Small intestine (tissue), 16 donors: ENCODE data around the gene CFAP43. TPM values are rescaled to one million over a fixed set of nuclear protein-coding genes. Genes with fewer than 3 reads are reported as not detected.

Source experiments
- DNase-seq, 2 donors: peaks; one replicate each; pipeline versions ENCODE4 v3.0.0 to v3.0.0-alpha.2; 2013
- FAIRE-seq: peaks from 2 replicates; lab custom pipeline; 2012; peaks lifted over from hg19 to GRCh38; lab: Jason Lieb, UNC
- H3K27ac ChIP-seq, 3 donors: one replicate each; pipeline ENCODE4 v1.5.1; 2013; ENCODE audit warnings: low read length in 2 of 3, mild to moderate bottlenecking in 2 of 3, control low read depth in 1 of 3, inconsistent platforms in 1 of 3, low read depth in 1 of 3, moderate library complexity in 1 of 3
- H3K27me3 ChIP-seq, 3 donors: one replicate each; pipeline ENCODE4 v1.6.1; 2013; ENCODE audit warnings: low read length in 3 of 3, inconsistent platforms in 1 of 3; ENCODE audit not compliant: control insufficient read depth in 3 of 3, insufficient read depth in 3 of 3
- H3K36me3 ChIP-seq, 3 donors: one replicate each; pipeline ENCODE4 v1.6.1; 2013; ENCODE audit warnings: low read length in 3 of 3, inconsistent platforms in 1 of 3, low read depth in 1 of 3, mild to moderate bottlenecking in 1 of 3, moderate library complexity in 1 of 3; ENCODE audit not compliant: control insufficient read depth in 3 of 3, insufficient read depth in 2 of 3
- H3K4me1 ChIP-seq, 3 donors: one replicate each; pipeline ENCODE4 v1.6.1; 2013; ENCODE audit warnings: low read length in 2 of 3, inconsistent platforms in 1 of 3, low read depth in 1 of 3, mild to moderate bottlenecking in 1 of 3, moderate library complexity in 1 of 3; ENCODE audit not compliant: control insufficient read depth in 3 of 3, insufficient read depth in 2 of 3
- H3K4me3 ChIP-seq, 3 donors: one replicate each; pipeline ENCODE4 v1.5.1; 2013; ENCODE audit warnings: low read length in 3 of 3, control low read depth in 1 of 3, inconsistent platforms in 1 of 3, low read depth in 1 of 3, mild to moderate bottlenecking in 1 of 3, moderate library complexity in 1 of 3
- H3K9me3 ChIP-seq, 2 donors: one replicate each; pipeline ENCODE4 v1.6.1; 2013; ENCODE audit warnings: low read depth in 1 of 2, low read length in 1 of 2; ENCODE audit not compliant: control insufficient read depth in 2 of 2, insufficient read depth in 1 of 2
- WGBS, 3 donors: extraction: QIAGEN DNeasy Blood & Tissue Kit; methylation state at CpG; one replicate each; pipeline ENCODE4 v1.1.7; 2013; 5-methylcytosine and 5-hydroxymethylcytosine counted together
- long read RNA-seq, 10 donors: transcript quantifications; one replicate each; lab custom pipeline, GENCODE V29; 2026
- polyA plus RNA-seq, 4 donors: library from polyadenylated mRNA; stranded (reverse) in 3 of 4; unstranded in 1 of 4; fragments of 200-250 nt in 3 of 4; fragments of 120-200 nt in 1 of 4; gene quantifications; one replicate each; pipeline versions ENCODE4 v1.2.1 to v1.2.3, GENCODE V29; 2013
- donor health status: healthy with polysubstance abuse.
- donor health status: control.
- donor health status: control.
- donor health status: Bipolar disorder and iron deficiency.
- donor health status: healthy.

The CFAP43 gene
- polyA plus RNA-seq, result 1 to 10 TPM in 1 of 4 donors, under 1 TPM in 1, not detected in 2; 0.21 to 7.2 TPM
- long read RNA-seq, donor 1, partial matches to known transcripts, result 622 of 1,209 reads
- long read RNA-seq, donor 1, other reads (novel, unspliced or antisense), result 587 of 1,209 reads
- long read RNA-seq, donor 2, result 0 reads
- long read RNA-seq, donor 3, partial matches to known transcripts, result 302 of 538 reads
- long read RNA-seq, donor 3, other reads (novel, unspliced or antisense), result 236 of 538 reads
- long read RNA-seq, donor 4, result 0 reads
- long read RNA-seq, donor 5, result 0 reads
- long read RNA-seq, donor 6, result 0 reads
- long read RNA-seq, donor 7, result 0 reads
- long read RNA-seq, donor 8, result 0 reads
- long read RNA-seq, donor 9, result 0 reads
- long read RNA-seq, donor 10, partial matches to known transcripts, result 0 of 1 reads
- long read RNA-seq, donor 10, other reads (novel, unspliced or antisense), result 0 of 1 reads

- Histone ChIP-seq H3K36me3 (no peaks in the 10 kb centered on the region), H3K27ac (peak within 1 kb of the TSS; percentile 55 to 84 (median 62)), H3K4me1 (no peaks in the 10 kb centered on the region), H3K9me3 (no peaks in the 10 kb centered on the region), H3K4me3 (peak within 1 kb of the TSS; percentile 60 to 94 (median 90)), H3K27me3 (no peaks in the 10 kb centered on the region)
- peak; percentile 98 to 99 for DNase-seq
- 0 to 1% (median 1%) methylated on average over 43 to 60 of the region's 60 CpGs for WGBS, 3 donors
- FAIRE-seq, result no peak
These were observed at the start of gene CFAP43 for GRCh38 chr10:104231784-104232612. Gene CFAP43, minus strand, starts transcription at chr10:104232364. Its CDS starts 118 bp downstream, at chr10:104232246.

GRCh38 chr10:104281694-104282093 is 49.5 kb upstream of the CFAP43 start:
- Histone ChIP-seq H3K4me3 (no peak overlapping the region), H3K4me1 (no peaks in the 10 kb centered on the region), H3K27me3 (no peaks in the 10 kb centered on the region), H3K9me3 (no peaks in the 10 kb centered on the region), H3K36me3 (peaks cover 0 to 24% (median 0%) of the 10 kb centered on the region in 3 donors), H3K27ac (no peak overlapping the region)
- FAIRE-seq (no peak), DNase-seq (no peak)
- WGBS, 3 donors, result 83 to 90% (median 90%) methylated on average over 3 of the region's 3 CpGs

GRCh38 chr10:104279550-104280259 is 47.5 kb upstream of the CFAP43 start:
- Histone ChIP-seq H3K4me1 (peaks cover 0 to 5% (median 0%) of the 10 kb centered on the region in 3 donors), H3K9me3 (no peaks in the 10 kb centered on the region), H3K36me3 (peaks cover 0 to 17% (median 0%) of the 10 kb centered on the region in 3 donors), H3K27ac (no peak overlapping the region), H3K27me3 (peaks cover 0 to 3% (median 0%) of the 10 kb centered on the region in 3 donors), H3K4me3 (no peak overlapping the region)
- WGBS, 3 donors, result 93 to 96% (median 93%) methylated on average over 3 of the region's 3 CpGs
- FAIRE-seq (no peak), DNase-seq (no peak)

- no peak for FAIRE-seq
- Histone ChIP-seq H3K4me3 (no peak overlapping the region), H3K9me3 (no peaks in the 10 kb centered on the region), H3K27ac (no peak overlapping the region), H3K4me1 (peaks cover 0 to 9% (median 0%) of the 10 kb centered on the region in 3 donors), H3K36me3 (peaks cover 0 to 14% (median 0%) of the 10 kb centered on the region in 3 donors), H3K27me3 (peaks cover 0 to 3% (median 0%) of the 10 kb centered on the region in 3 donors)
- WGBS, 3 donors, result 22 to 67% (median 49%) methylated on average over 2 of the region's 2 CpGs
- peak in 1 of 2 donors; percentile 31 for DNase-seq
These were observed 45.6 kb upstream of the CFAP43 start for GRCh38 chr10:104277785-104278184.

GRCh38 chr10:104276192-104276591 is 44.0 kb upstream of the CFAP43 start:
- DNase-seq, result no peak
- 58 to 78% (median 59%) methylated on average over 1 of the region's 1 CpG for WGBS, 3 donors
- Histone ChIP-seq H3K9me3 (no peaks in the 10 kb centered on the region), H3K27me3 (peaks cover 0 to 3% (median 0%) of the 10 kb centered on the region in 3 donors), H3K27ac (no peak overlapping the region), H3K4me3 (no peak overlapping the region), H3K4me1 (peaks cover 0 to 9% (median 0%) of the 10 kb centered on the region in 3 donors), H3K36me3 (peaks cover 0 to 14% (median 0%) of the 10 kb centered on the region in 3 donors)
- FAIRE-seq, result no peak

- DNase-seq, result peak; percentile 58 to 92
These were observed 42.9 kb upstream of the CFAP43 start for GRCh38 chr10:104274762-104275721.

GRCh38 chr10:104273899-104274575 is 41.9 kb upstream of the CFAP43 start:
- 63 to 70% (median 63%) methylated on average over 4 of the region's 4 CpGs for WGBS, 3 donors
- H3K4me3 ChIP-seq, result peak overlapping the region in 2 of 3 donors; percentile 49 to 65
- peaks cover 0 to 5% (median 0%) of the 10 kb centered on the region in 3 donors for H3K36me3 ChIP-seq

More at GRCh38 chr10:104274762-104275721, 42.9 kb upstream of the CFAP43 start:
- Histone ChIP-seq H3K9me3 (no peaks in the 10 kb centered on the region), H3K36me3 (peaks cover 0 to 14% (median 0%) of the 10 kb centered on the region in 3 donors), H3K27ac (peak overlapping the region in 1 of 3 donors; percentile 66), H3K27me3 (peaks cover 0 to 3% (median 0%) of the 10 kb centered on the region in 3 donors), H3K4me3 (peak overlapping the region in 2 of 3 donors; percentile 49 to 65), H3K4me1 (peaks cover 0 to 9% (median 0%) of the 10 kb centered on the region in 3 donors)
- no peak for FAIRE-seq
- 12 to 18% (median 15%) methylated on average over 42 of the region's 42 CpGs for WGBS, 3 donors

More at GRCh38 chr10:104273899-104274575, 41.9 kb upstream of the CFAP43 start:
- no peaks in the 10 kb centered on the region for H3K9me3 ChIP-seq
- no peak for FAIRE-seq
- peaks cover 0 to 9% (median 0%) of the 10 kb centered on the region in 3 donors for H3K4me1 ChIP-seq
- no peak overlapping the region for H3K27ac ChIP-seq
- peaks cover 0 to 3% (median 0%) of the 10 kb centered on the region in 3 donors for H3K27me3 ChIP-seq
- no peak for DNase-seq
